RCC 7860 (cell line): ENCODE results near the gene SELENOT.

Experiments
- DNase-seq: peaks from one replicate; pipeline ENCODE4 v3.0.0-alpha.2; 2015; ENCODE audit warnings: low spot score
- FAIRE-seq: peaks from 2 replicates; lab custom pipeline; 2012; peaks lifted over from hg19 to GRCh38; lab: Jason Lieb, UNC

Gene SELENOT

DNA sequence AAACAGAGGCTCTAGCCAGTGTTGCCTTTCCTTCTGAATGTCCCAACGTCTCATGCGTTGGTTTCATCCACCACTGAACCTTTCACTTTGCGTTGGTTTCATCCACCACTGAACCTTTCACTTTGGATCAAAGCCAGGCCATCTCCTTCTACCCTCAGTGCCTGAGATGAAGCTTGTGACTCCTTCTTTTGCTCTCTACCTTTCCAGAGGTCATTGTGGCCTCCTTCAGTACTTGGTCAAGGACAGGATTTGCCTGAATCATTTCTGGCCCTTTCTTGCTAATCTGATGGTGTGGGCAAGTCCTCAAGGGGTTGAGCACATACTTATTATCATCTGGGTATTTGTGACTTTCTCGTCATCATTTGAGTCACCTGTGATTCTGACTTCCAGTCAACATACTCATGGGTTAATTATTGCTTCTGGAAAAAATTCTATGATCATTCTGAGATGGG lies 50.0 kb downstream of the SELENOT start:
- peak; percentile 69 for DNase-seq
- FAIRE-seq, result peak; percentile 40

DNA sequence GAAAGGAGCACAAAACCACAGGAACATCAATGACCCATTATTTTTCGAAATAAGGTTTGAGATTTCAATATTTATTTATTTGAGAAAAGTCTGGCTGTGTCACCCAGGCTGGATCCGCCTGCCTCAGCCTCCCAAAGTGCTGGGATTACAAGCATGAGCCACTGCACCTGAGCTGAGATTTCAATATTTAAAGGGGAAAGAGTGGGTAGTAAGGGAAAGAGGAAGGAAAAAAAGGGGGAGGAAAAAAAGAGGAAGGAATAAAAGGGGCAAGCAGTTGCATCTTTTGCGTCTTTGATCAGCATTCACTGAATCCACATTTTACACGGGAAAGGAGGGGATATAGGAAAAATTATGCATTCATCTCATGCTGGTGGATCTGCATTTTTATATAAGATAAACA lies 53.2 kb downstream of the SELENOT start:
- FAIRE-seq, result no peak

DNA sequence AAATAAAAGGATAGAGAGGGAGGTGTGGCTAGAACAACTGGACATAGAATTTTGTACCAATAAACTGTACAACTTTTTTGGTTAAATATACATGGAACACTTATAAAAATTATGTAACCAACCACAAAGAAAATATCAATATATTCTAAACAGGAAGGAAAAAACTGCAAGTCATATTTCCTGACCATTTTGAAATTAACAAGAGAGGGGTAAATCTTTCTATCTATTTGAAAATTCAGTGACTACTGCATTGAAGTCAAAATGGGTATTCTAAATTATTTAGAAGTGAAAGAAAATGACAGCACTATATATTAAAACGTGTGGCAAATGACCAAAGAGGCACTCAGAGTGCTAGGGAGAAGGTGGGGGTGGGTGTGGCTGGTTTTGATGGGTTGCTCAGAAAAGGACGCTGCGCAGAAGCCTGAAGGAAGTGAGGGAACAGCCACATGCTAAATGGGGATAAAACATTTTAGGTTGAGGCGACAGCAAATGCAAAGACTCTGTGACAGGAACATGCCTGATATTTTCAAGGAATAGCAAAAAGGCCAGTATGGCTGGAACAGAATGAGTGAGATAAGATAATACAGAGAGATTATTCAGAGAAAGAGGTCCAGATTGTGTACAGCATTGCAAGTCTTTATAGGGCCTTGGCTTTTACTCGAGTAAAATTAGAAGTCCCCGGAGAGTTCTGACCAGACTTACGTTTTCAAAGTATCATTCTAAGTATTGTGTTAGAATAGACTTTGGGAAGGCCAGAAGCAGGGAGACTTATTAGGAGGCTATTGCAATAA lies 59.5 kb downstream of the SELENOT start:
- FAIRE-seq (no peak), DNase-seq (no peak)

More for the DNA sequence above, 53.2 kb downstream of the SELENOT start:
- no peak for DNase-seq

DNA sequence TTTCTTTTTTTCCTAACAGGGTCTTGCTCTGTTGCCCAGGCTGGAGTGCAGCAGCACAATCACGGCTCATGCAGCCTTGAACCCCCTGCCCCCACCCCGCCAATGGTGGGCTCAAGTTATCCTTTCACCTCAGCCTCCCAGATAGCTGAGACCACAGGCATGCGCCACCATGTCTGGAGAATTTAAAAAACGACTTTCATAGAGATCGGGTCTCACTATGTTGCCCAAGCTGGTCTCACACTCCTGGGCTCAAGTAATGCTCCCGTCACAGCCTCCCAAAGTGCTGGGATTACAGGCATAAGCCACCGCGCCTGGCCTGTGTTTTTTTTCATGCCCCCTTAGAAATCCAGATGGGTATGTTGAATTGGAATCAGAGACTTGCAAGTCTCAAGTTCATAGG lies 60.3 kb downstream of the SELENOT start:
- FAIRE-seq (no peak), DNase-seq (no peak)

DNA sequence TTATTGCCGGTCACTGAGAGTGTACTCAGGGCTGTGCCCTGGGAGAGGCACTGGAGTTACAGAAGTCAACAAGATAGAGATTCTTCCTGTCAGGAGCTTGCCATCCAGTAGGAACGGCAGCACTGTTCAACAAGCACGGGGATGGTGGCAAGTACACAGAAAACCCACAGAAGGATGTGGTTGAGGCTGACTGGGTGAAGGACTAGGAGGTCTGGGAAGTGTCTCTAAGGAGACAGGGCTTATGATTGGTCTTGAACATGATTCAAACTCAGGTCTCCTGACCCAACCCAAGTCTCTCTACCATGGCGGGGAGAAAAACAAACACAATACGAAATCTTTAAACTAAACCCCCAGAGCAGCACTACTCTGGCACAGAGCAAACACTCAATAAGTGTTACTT lies 63.0 kb downstream of the SELENOT start:
- no peak for FAIRE-seq
- DNase-seq, result no peak

- FAIRE-seq, result peak; percentile 80
These were observed 70.8 kb downstream of the SELENOT start for GRCh38 chr3:150673966-150674365.

GRCh38 chr3:150675587-150675986 lies 72.5 kb downstream of the SELENOT start:
- FAIRE-seq (no peak), DNase-seq (no peak)

More at GRCh38 chr3:150673966-150674365, 70.8 kb downstream of the SELENOT start:
- peak; percentile 30 for DNase-seq
